ENCODE data around the gene COL17A1. TPM values are rescaled to one million over a fixed set of nuclear protein-coding genes. Genes with fewer than 3 reads are reported as not detected.

Gene COL17A1
- total and polyA plus RNA-seq, 2 of the 13 experiments (the other 11 are each of a cell fraction or from before 2014, with no cell fraction given), result 0.03 TPM; not detected in 1

DNA sequence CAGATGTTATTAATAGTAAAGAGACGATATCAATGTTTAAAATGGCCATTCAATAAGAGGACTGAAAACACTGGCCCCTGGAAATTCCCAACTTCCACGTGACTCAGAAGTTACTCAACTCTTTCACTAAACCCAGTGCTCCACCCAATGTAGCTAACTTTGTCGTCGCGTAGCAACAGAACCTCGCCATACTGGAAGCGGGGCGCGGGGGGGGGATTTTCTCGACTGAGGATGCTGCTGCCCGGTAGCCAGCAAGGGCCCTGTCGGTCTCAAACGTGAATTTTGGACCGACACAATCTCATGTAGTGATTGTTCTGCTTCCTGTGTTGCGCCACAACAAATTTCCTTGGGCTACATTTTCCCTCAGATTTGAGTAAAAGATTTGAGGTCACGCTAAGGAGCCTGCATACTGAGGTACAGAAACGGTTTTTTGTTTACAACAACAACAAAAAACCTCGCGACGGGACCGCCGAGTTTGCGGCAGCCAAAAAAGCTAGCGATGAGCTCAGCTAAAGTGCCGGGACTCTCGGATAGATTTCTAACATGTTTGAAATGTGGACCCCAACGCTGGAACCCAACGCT, 35.3 kb upstream of the COL17A1 start (continued):
- TF ChIP-seq PATZ1 (CRISPR knock-in tag; IDR thresholded peaks at IDR 0.05) (peak; percentile 89), PPARG (CRISPR knock-in tag; conservative IDR thresholded peaks at IDR 0.05) (no peak), FIP1L1 (IDR thresholded peaks at IDR 0.05; ENCODE audit: borderline replicate concordance, insufficient read depth, low read depth, low read length) (no peak), SOX13 (IDR thresholded peaks at IDR 0.05) (no peak), SOX13 (CRISPR knock-in tag; conservative IDR thresholded peaks at IDR 0.05 in 1 of 2, IDR thresholded peaks at IDR 0.05 in 1 of 2) (peak in 1 of 2 experiments; percentile 32; a peak in 1 of 4 replicates), ATF6 (CRISPR knock-in tag; conservative IDR thresholded peaks at IDR 0.05) (no peak), GTF2F1 (IDR thresholded peaks at IDR 0.05; ENCODE audit: low read length) (no peak), TRAFD1 (CRISPR knock-in tag; IDR thresholded peaks at IDR 0.05; ENCODE audit: borderline replicate concordance) (no peak), ZNF792 (CRISPR knock-in tag; IDR thresholded peaks at IDR 0.05) (no peak), HNRNPK (IDR thresholded peaks at IDR 0.05; ENCODE audit: low read depth, low read length, poor library complexity, severe bottlenecking) (no peak), ZFYVE20 (CRISPR knock-in tag; IDR thresholded peaks at IDR 0.05; ENCODE audit: borderline replicate concordance, low read depth) (no peak), SRF (IDR thresholded peaks at IDR 0.05; ENCODE audit: low read depth, low read length) (no peak), MYNN (CRISPR knock-in tag; IDR thresholded peaks at IDR 0.05; ENCODE audit: low read depth) (no peak), IKZF1 (IDR thresholded peaks at IDR 0.05) (no peak), HMGA1 (CRISPR knock-in tag; conservative IDR thresholded peaks at IDR 0.05) (no peak), ZSCAN22 (CRISPR knock-in tag; IDR thresholded peaks at IDR 0.05) (no peak), TBX2 (CRISPR knock-in tag; IDR thresholded peaks at IDR 0.05; ENCODE audit: borderline replicate concordance) (no peak; the same call in 1 of the 2 replicates)
- TF ChIP-seq, protein P1, sequence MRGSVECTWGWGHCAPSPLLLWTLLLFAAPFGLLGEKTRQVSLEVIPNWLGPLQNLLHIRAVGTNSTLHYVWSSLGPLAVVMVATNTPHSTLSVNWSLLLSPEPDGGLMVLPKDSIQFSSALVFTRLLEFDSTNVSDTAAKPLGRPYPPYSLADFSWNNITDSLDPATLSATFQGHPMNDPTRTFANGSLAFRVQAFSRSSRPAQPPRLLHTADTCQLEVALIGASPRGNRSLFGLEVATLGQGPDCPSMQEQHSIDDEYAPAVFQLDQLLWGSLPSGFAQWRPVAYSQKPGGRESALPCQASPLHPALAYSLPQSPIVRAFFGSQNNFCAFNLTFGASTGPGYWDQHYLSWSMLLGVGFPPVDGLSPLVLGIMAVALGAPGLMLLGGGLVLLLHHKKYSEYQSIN (CRISPR knock-in tag; IDR thresholded peaks at IDR 0.05; ENCODE audit: borderline replicate concordance), result no peak
- TF ChIP-seq, protein P2, sequence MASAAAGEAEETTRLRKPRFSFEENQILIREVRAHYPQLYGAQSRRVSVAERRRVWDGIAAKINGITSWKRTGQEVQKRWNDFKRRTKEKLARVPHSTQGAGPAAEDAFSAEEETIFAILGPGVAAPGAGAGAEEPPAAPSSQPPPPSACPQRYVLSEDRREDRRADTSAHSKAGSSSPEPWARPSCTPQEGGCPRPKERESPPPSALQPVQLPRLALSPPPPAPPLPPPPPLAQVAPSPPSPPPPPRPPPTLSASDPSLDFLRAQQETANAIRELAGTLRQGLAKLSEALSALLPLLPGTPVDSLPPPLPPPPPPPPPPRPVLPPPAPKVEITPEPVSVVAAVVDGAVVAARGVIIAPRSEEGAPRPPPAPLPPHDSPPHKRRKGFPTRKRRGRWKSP (CRISPR knock-in tag; IDR thresholded peaks at IDR 0.05), result no peak; the same call in 1 of the 2 replicates
- TF ChIP-seq, protein P3, sequence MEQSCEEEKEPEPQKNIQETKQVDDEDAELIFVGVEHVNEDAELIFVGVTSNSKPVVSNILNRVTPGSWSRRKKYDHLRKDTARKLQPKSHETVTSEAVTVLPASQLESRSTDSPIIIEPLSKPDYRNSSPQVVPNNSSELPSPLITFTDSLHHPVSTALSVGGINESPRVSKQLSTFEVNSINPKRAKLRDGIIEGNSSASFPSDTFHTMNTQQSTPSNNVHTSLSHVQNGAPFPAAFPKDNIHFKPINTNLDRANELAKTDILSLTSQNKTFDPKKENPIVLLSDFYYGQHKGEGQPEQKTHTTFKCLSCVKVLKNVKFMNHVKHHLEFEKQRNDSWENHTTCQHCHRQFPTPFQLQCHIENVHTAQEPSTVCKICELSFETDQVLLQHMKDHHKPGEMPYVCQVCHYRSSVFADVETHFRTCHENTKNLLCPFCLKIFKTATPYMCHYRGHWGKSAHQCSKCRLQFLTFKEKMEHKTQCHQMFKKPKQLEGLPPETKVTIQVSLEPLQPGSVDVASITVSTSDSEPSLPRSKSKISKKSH (CRISPR knock-in tag; IDR thresholded peaks at IDR 0.05; ENCODE audit: borderline replicate concordance), result no peak
